GM18511 (cell line): ENCODE measurements around the gene CDH2.
"Not testable (repeated sequence)": the region's sequence is repeated elsewhere in the genome, so short reads cannot be mapped to it uniquely, and the experiment has no call there.

ENCODE experiments used
- ATAC-seq: cut with Tn5 transposase; IDR thresholded peaks from one replicate; pipeline ENCODE4 v1.9.1; 2021; ENCODE audit warnings: mild to moderate bottlenecking, moderate library complexity; ENCODE audit not compliant: unreplicated experiment

CDH2 gene

GRCh38 chr18:27931535-27931934, 245.4 kb downstream of the CDH2 start:
- no peak for ATAC-seq

DNA sequence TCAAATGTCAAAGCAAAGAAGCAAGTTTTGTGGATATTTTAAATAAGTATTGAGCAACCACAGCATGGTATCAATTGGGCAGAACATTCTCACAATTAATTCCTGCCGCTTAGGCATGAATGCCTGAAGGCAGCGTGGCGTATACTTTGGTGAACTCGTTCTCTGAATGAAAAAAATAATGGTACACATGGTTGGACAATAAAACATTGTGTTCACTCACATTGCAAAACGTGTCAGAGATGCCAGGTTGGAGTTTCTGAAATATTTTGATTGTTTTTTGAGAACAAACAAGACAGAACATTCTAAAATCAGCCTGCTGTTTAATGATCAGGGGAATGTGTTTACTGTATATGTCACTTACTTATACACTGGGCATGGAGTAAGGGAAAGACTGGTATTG, 254.2 kb downstream of the CDH2 start:
- no peak for ATAC-seq

DNA sequence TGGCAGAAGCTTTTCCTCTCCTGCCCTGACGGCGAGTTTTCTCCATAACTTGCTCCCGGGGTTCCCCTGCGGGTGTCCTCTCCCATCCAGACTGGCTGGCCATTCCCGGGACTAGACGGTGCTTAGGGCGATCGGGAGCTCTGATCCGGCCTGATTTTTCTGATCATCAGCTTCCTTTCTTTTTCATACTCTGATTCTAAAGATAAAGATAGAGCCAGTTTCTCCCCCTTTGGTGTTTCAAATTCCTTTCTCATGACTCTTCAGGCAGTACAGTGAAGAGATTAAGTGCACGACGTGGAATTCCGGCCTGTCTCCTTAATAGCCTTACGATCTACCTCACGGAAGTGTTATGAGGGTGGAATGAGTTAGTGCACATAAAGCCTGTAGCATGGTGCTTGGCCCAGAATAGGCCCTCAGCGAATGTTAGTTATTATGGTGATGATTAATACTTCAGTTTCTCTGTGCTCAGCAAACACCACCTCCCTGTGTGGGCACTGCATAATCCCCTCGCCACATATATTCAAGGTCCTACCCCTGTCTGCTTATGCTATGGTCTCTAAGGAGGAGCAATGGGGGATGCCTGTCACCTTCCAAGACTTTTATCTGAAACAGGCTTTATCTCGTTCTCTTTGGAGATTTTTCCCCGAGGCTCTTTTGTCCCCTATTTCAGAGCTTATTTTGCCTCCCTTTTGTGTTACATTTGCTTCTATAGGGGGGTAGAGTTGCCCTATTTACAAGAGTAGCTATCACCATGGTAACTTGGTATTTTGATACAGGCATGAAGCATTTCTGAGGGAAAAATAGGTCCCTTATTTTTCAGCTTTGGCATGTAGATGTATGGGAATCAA, 254.8 kb downstream of the CDH2 start:
- ATAC-seq = no peak

DNA sequence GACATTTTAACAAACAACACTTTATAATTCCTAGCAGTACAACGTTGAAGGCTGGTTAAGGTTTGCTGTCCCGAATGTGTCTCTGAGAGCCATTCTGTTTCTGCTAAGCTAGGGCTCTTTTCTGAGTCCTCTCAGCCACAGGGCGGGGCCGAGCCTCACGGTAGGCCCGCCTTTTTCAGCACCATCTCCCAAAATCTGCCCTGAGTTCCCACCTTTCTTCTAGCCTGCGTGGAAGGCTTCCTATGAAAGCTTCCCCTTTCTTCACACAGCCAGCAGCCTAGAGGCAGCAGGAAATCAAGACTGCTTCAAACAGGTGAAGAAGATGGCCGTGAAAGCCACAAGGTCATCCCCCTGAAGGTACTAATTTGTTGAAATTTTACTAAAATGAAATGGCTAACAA, 255.5 kb downstream of the CDH2 start:
- no peak for ATAC-seq

- ATAC-seq = no peak
Measured at GRCh38 chr18:27920836-27921235, 256.1 kb downstream of the CDH2 start.

DNA sequence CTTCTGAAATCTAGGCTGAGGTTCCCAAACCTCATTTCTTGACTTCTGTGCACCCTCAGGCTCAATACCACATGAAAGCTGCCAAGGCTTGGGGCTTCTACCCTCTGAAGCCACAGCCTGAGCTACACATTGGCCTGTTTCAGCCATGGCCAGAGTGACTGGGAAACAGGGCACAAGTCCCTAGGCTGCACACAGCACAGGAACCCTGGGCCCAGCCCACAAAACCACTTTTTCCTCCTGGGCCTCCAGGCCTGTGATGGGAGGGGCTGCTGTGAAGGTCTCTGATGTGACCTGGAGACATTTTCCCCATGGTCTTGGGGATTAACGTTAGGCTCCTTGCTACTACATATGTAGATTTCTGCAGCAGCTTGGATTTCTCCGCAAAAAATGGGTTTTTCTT, 270.7 kb downstream of the CDH2 start:
- ATAC-seq = not testable (repeated sequence)

DNA sequence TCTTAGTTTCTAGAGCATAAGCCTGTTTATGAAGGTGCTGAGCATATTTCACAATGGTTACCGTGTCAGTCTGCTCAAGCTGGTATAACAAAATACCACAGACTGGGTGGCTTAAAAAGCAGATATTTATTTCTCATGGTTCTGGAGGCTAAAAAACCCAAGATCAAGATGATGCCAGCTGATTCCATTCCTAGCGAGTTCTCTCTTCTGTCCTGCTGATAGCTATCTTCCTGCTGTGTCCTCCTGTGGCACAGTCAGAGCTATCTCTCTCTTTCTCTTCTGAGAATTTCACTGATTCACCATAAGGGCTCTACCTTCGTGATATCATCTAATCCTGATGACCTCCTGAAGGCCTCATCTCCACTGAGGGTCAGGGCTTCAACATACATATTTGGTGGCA, 273.0 kb downstream of the CDH2 start:
- no peak for ATAC-seq

GRCh38 chr18:27901424-27902226, 275.3 kb downstream of the CDH2 start:
- ATAC-seq = no peak
